Measurements from ENCODE around the gene ARRDC5.
"Not testable (repeated sequence)": the region's sequence is repeated elsewhere in the genome, so short reads cannot be mapped to it uniquely, and the experiment has no call there.

DNA sequence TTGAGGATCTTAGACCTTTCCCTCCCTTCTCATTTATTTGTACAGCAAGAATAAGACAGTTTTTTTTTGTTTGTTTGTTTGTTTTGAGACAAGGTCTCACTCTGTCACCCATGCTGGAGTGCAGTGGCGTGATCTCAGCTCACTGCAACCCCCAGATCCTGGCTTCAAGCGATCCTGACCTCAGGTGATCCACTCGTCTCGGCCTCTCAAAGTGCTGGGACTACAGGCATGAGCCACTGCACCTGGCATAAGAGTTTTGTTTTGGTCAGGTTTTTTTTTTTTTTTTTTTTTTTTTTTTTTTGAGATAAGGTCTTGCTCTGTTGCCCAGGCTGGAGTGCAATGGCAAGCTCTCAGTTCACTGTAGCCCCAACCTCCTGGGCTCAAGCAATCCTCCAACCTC lies 35.8 kb upstream of the ARRDC5 start:
- TF ChIP-seq POLR2A (IDR thresholded peaks at IDR 0.05), result not testable (repeated sequence)
- TF ChIP-seq, protein P1, sequence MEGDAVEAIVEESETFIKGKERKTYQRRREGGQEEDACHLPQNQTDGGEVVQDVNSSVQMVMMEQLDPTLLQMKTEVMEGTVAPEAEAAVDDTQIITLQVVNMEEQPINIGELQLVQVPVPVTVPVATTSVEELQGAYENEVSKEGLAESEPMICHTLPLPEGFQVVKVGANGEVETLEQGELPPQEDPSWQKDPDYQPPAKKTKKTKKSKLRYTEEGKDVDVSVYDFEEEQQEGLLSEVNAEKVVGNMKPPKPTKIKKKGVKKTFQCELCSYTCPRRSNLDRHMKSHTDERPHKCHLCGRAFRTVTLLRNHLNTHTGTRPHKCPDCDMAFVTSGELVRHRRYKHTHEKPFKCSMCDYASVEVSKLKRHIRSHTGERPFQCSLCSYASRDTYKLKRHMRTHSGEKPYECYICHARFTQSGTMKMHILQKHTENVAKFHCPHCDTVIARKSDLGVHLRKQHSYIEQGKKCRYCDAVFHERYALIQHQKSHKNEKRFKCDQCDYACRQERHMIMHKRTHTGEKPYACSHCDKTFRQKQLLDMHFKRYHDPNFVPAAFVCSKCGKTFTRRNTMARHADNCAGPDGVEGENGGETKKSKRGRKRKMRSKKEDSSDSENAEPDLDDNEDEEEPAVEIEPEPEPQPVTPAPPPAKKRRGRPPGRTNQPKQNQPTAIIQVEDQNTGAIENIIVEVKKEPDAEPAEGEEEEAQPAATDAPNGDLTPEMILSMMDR (IDR thresholded peaks at IDR 0.05), result not testable (repeated sequence)
